DND-41 (cell line): Measurements from ENCODE around the gene SSTR1.
"Not testable (repeated sequence)": the region's sequence is repeated elsewhere in the genome, so short reads cannot be mapped to it uniquely, and the experiment has no call there.

ENCODE experiments used
- CTCF ChIP-seq: IDR thresholded peaks from 2 replicates; pipeline ENCODE4 v1.5.1; 2012; ENCODE audit warnings: borderline replicate concordance, low read length, moderate library complexity, mild to moderate bottlenecking; ENCODE audit not compliant: poor library complexity, severe bottlenecking; ENCODE audit errors: extremely low read depth
- EZH2 ChIP-seq: IDR thresholded peaks from 3 replicates; pipeline ENCODE4 v1.6.1; 2012; ENCODE audit warnings: borderline replicate concordance, low read depth, mild to moderate bottlenecking, moderate library complexity, low read length, inconsistent platforms; ENCODE audit not compliant: severe bottlenecking

- not testable (repeated sequence) for TF ChIP-seq CTCF, EZH2
Measured at GRCh38 chr14:38190846-38191245, 16.9 kb upstream of the SSTR1 start.
